ENCODE measurements around the gene ZNF91. TPM values are rescaled to one million over a fixed set of nuclear protein-coding genes. Genes with fewer than 3 reads are reported as not detected.
"Not testable (repeated sequence)": the region's sequence is repeated elsewhere in the genome, so short reads cannot be mapped to it uniquely, and the experiment has no call there.

ZNF91 gene
- total RNA-seq, 2 donors from 2014 or later, result 55.5 to 63.0 TPM

DNA sequence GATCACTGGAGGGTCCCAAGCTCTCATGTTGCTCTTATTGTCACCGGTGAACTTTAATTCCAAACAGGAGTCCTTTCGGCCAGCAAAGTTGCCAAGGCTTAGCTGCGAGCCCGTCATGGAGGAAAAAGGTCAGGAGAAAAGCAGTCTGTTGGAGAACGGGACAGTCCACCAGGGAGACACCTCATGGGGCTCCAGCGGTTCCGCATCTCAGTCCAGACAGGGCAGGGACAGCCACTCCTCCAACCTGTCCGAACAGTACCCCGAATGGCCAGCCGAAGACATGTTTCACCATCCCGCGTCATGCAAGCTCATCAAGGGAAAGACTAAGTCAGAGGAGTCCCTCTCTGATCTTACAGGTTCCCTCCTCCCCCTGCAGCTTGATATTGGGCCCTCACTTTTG is 10.4 kb downstream of the ZNF91 start:
- H3K27me3 ChIP-seq (replicated peaks; ENCODE audit: insufficient read depth), result no peaks in the 10 kb centered on the region
- DNase-seq (ENCODE audit: low spot score) (no peak), ATAC-seq (ENCODE audit: insufficient number of reproducible peaks, low FRiP score, low read depth) (no peak)
- H3K4me1 ChIP-seq (ENCODE audit: control insufficient read depth in 1 of 2, low read depth in 2 of 2), result no peaks in the 10 kb centered on the region
- peaks cover 50% of the 10 kb centered on the region for H3K9me3 ChIP-seq
- H3K36me3 ChIP-seq, result peaks cover 47% of the 10 kb centered on the region
- TF ChIP-seq, protein P1, sequence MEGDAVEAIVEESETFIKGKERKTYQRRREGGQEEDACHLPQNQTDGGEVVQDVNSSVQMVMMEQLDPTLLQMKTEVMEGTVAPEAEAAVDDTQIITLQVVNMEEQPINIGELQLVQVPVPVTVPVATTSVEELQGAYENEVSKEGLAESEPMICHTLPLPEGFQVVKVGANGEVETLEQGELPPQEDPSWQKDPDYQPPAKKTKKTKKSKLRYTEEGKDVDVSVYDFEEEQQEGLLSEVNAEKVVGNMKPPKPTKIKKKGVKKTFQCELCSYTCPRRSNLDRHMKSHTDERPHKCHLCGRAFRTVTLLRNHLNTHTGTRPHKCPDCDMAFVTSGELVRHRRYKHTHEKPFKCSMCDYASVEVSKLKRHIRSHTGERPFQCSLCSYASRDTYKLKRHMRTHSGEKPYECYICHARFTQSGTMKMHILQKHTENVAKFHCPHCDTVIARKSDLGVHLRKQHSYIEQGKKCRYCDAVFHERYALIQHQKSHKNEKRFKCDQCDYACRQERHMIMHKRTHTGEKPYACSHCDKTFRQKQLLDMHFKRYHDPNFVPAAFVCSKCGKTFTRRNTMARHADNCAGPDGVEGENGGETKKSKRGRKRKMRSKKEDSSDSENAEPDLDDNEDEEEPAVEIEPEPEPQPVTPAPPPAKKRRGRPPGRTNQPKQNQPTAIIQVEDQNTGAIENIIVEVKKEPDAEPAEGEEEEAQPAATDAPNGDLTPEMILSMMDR (IDR thresholded peaks at IDR 0.05), result no peak
- H3K27ac ChIP-seq, result no peak overlapping the region
- H3K4me3 ChIP-seq, result no peak overlapping the region

DNA sequence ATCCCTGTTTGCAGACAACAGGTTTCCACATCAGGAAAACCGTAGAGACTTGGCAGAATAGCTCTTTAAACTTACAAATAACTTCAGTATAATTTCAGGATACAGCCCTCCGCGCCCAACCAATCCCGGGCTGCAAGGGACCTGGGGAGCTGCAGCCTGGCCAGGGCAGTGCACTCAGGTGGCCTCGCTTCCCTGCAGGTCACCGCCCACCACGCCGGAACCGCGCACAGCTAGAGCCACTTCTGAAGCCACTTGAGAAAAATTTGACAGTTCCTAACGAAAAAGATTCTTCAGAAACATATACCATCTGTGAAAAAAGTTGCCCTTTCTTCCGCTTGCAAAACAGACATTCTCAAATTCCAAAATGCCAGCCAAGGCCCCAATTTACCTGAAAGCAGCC is 11.1 kb downstream of the ZNF91 start:
- Histone ChIP-seq H3K27ac (no peak overlapping the region), H3K4me3 (no peak overlapping the region), H3K36me3 (peaks cover 52% of the 10 kb centered on the region), H3K27me3 (replicated peaks; ENCODE audit: insufficient read depth) (no peaks in the 10 kb centered on the region), H3K4me1 (ENCODE audit: control insufficient read depth in 1 of 2, low read depth in 2 of 2) (no peaks in the 10 kb centered on the region), H3K9me3 (peaks cover 53% of the 10 kb centered on the region)
- ATAC-seq (ENCODE audit: insufficient number of reproducible peaks, low FRiP score, low read depth), result no peak
- TF ChIP-seq, protein P1 (IDR thresholded peaks at IDR 0.05), result no peak
- DNase-seq (ENCODE audit: low spot score), result no peak

DNA sequence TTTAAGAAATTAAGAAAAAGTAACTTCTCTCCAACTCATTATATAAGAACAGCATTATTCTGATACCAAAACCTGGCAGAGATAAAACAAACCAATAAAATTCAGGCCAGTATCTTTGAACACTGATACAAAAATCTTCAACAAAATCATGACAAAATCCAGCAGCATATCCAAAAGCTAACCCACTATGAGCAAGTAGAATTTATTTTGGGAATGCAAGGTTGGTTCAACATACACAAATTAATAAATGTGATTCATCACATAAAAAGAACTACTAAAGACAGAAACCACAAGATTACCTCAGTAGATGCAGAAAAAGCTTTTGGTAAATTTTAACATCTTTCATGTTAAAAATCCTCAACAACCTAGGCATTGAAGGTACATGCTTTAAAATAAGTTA is 12.3 kb downstream of the ZNF91 start:
- H3K9me3 ChIP-seq, result peaks cover 59% of the 10 kb centered on the region
- no peak overlapping the region for H3K4me3 ChIP-seq
- no peak overlapping the region for H3K27ac ChIP-seq
- DNase-seq (ENCODE audit: low spot score), result no peak
- no peaks in the 10 kb centered on the region for H3K27me3 ChIP-seq (replicated peaks; ENCODE audit: insufficient read depth)
- peaks cover 54% of the 10 kb centered on the region for H3K36me3 ChIP-seq
- TF ChIP-seq, protein P1 (IDR thresholded peaks at IDR 0.05), result no peak
- H3K4me1 ChIP-seq (ENCODE audit: control insufficient read depth in 1 of 2, low read depth in 2 of 2), result no peaks in the 10 kb centered on the region
- ATAC-seq (ENCODE audit: insufficient number of reproducible peaks, low FRiP score, low read depth), result no peak

DNA sequence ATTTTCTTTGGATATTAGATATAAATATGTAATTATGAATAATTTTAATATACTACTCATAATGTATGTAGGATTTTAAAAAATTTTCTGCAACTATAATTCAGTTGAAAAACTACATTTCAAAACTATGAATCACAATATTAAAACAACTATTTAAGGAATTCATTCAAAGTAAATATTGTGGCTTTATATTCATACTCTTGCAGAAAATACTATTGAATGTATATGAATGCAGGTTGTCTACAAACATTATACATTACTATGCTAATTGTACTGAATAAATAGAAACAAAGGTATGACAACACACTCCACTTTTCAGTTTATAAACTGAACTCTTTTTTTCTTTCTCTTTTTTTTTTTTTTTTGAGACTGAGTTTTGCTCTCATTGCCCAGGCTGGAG is 14.2 kb downstream of the ZNF91 start:
- no peak overlapping the region for H3K4me3 ChIP-seq
- H3K4me1 ChIP-seq (ENCODE audit: control insufficient read depth in 1 of 2, low read depth in 2 of 2), result no peaks in the 10 kb centered on the region
- peaks cover 71% of the 10 kb centered on the region for H3K9me3 ChIP-seq
- no peak overlapping the region for H3K27ac ChIP-seq
- DNase-seq (ENCODE audit: low spot score) (no peak), ATAC-seq (ENCODE audit: insufficient number of reproducible peaks, low FRiP score, low read depth) (no peak)
- no peaks in the 10 kb centered on the region for H3K27me3 ChIP-seq (replicated peaks; ENCODE audit: insufficient read depth)
- peaks cover 50% of the 10 kb centered on the region for H3K36me3 ChIP-seq
- TF ChIP-seq, protein P1 (IDR thresholded peaks at IDR 0.05), result no peak

DNA sequence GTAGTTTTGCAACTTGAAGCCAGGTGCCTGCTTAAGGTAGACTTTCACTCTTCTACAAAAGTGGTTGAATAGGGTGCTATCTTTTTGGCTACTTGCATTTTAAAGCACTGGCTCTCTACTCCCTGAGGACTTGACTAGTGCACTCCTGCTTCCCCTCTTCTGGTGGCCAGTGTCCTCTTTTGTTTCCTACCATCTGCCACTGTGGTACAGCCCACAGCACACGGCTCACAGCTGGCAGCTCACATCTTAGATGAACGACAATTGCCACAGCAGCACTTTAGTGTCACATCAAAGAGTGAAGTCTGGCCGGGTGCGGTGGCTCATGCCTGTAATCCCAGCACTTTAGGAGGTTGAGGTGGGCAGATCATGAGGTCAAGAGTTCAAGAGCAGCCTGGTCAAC is 15.6 kb downstream of the ZNF91 start:
- ATAC-seq (ENCODE audit: insufficient number of reproducible peaks, low FRiP score, low read depth); H3K4me1 ChIP-seq (ENCODE audit: control insufficient read depth in 1 of 2, low read depth in 2 of 2); H3K4me3 ChIP-seq; H3K27me3 ChIP-seq (replicated peaks; ENCODE audit: insufficient read depth); DNase-seq (ENCODE audit: low spot score); H3K27ac ChIP-seq: not testable (repeated sequence)
- Histone ChIP-seq H3K9me3 (peaks cover 69% of the 10 kb centered on the region), H3K36me3 (peaks cover 42% of the 10 kb centered on the region)

DNA sequence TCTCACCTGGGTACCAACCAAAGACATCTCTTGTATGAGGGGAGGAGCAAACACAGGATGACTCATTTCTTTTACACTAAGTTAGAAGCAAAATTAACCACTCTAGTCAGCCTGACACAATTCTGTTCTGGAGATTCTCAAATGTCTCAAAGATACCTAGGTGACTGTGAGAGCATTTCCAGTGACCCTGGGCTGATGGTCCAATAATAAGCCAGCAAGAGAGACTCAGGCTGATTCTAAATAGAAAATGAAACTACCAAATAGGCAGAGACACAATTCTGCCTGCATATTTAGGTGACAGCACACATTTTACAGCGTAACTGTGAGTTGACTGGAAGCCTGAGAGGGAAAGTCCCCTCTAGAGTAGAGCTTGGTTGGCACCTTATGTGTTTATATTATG is 16.3 kb downstream of the ZNF91 start:
- Histone ChIP-seq H3K9me3 (peaks cover 62% of the 10 kb centered on the region), H3K27me3 (replicated peaks; ENCODE audit: insufficient read depth) (no peaks in the 10 kb centered on the region), H3K36me3 (peaks cover 35% of the 10 kb centered on the region), H3K27ac (no peak overlapping the region), H3K4me1 (ENCODE audit: control insufficient read depth in 1 of 2, low read depth in 2 of 2) (no peaks in the 10 kb centered on the region), H3K4me3 (no peak overlapping the region)
- TF ChIP-seq, protein P1 (IDR thresholded peaks at IDR 0.05), result no peak
- DNase-seq (ENCODE audit: low spot score) (no peak), ATAC-seq (ENCODE audit: insufficient number of reproducible peaks, low FRiP score, low read depth) (no peak)
